Cardiac fibroblast (primary cell): ENCODE results near the gene ETFA.

Source experiments
- DNase-seq, 2 donors: peaks; one replicate each; pipeline versions ENCODE4 v3.0.0 to v3.0.0-alpha.2; 2010; ENCODE audit warnings: low read depth in 2 of 2
- H3K4me3 ChIP-seq, 2 donors: replicated peaks in 1 of 2; 1 replicate in 1 of 2; 2 replicates in 1 of 2; pipeline ENCODE4 v1.5.1; 2011; ENCODE audit warnings: low read depth in 2 of 2, low read length in 2 of 2, mild to moderate bottlenecking in 2 of 2, moderate library complexity in 1 of 2
- TF ChIP-seq, protein P1 (sequence below): IDR thresholded peaks from one replicate; pipeline ENCODE4 v1.5.1; 2011; ENCODE audit warnings: low read depth, mild to moderate bottlenecking, low read length, inconsistent platforms

Gene ETFA

DNA sequence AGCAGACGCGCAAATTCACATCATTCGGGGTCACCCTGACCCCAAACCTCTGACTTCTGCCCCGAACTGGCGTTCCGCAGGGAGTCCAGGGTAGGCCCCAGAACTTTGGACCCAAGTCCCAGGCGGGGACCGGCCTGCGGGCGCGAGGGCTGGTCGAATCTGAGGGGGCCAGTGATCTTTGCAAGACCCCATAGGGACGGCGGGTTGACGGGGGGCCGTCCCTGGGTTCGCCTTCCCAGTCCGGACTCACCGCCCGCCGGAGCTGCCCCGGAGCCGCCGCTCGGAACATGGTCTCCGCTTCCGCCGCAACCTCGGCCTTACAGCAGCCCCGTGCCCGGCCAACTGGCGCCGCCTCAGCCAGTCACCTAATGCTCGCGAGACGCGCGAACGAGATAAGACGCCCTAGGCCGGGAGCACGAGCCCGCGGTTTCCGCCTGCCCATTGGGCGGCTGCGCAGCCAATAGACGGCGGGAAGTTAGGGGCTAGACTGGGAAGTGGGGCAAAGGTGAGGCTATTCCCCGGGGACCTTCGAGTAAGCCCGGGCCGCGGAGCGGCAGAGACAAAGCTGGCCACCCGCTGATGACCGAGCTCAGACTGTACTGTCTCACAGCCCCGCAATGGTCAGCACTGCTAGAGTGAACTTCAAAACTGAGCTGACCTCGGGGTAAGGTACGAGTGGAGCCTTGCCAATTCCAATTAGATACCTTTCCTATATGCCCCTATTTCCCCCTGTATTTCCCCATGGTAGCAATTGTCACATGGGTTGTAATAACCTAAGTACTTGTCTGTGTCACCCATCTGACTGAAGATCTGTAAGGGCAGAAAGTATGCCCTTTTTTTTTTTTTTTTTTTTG lies at the start of gene ETFA:
Gene ETFA (minus strand): TSS at position 370 of the 854 bp plus-strand sequence. CDS start 81 bp downstream, at position 289.
- peak within 1 kb of the TSS; percentile 91 to 95 for H3K4me3 ChIP-seq
- peak; percentile 97 for DNase-seq
- TF ChIP-seq, protein P1, sequence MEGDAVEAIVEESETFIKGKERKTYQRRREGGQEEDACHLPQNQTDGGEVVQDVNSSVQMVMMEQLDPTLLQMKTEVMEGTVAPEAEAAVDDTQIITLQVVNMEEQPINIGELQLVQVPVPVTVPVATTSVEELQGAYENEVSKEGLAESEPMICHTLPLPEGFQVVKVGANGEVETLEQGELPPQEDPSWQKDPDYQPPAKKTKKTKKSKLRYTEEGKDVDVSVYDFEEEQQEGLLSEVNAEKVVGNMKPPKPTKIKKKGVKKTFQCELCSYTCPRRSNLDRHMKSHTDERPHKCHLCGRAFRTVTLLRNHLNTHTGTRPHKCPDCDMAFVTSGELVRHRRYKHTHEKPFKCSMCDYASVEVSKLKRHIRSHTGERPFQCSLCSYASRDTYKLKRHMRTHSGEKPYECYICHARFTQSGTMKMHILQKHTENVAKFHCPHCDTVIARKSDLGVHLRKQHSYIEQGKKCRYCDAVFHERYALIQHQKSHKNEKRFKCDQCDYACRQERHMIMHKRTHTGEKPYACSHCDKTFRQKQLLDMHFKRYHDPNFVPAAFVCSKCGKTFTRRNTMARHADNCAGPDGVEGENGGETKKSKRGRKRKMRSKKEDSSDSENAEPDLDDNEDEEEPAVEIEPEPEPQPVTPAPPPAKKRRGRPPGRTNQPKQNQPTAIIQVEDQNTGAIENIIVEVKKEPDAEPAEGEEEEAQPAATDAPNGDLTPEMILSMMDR, result no peak

DNA sequence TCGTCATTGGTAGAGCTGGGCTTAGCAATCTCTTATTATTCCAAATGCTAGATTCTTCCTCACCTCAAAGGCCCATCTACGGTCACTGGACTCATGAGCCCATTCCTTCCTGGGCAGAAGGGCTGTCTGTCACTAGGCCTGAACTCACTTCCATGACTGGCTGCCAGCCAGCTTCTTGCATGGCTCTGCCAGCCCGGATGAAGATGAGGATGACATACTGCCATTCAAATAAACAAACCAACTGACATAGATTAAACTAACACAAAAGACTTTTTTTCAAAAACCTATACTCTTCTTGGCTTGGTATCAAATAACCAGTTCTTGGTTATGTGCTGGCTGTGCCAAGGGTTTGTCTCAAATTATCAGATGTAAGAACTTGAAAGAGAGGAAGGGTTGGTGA lies 49.1 kb upstream of the ETFA start:
- H3K4me3 ChIP-seq, result no peak overlapping the region
- TF ChIP-seq, protein P1, result no peak
- DNase-seq, result no peak

DNA sequence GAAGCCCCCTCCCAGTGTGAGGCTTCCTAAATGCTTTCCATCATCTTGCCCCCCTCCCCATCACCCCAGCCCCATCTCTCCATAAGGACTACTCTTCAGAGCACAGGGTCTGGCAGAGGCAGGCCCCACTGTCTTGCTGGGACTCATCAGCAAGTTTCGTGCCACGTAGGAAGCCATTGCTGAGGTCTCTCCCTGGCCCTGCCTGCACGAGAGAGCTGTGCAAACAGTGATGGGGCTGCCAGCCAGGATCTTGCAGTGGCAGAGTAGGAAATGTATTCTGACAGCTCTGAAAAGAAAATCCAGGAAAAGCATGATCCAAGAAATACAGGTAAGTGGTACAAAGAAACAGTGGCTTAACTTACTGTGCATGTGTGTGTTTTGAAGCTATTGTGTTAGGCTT lies 47.9 kb upstream of the ETFA start:
- TF ChIP-seq, protein P1, result no peak
- H3K4me3 ChIP-seq, result no peak overlapping the region
- DNase-seq, result no peak

DNA sequence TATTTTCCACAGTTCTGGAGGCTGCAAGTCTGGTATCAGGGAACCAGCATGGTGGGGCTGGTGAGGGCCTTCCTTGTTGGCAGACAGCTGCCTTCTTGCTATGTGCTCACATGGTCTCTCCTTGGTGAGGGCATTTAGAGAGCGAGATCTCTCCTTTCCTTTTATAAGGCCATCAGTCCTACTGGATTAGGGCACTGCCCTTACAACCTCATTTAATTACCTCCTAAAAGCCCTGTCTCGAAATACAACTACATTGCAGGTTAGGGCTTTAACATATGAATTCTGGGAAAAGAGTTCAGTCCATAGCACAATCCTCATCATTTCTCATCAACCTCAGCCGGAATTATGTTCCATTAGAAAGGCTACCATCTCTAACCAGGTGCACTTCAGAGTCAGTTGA lies 47.2 kb upstream of the ETFA start:
- H3K4me3 ChIP-seq, result no peak overlapping the region
- no peak for DNase-seq
- TF ChIP-seq, protein P1, result no peak

DNA sequence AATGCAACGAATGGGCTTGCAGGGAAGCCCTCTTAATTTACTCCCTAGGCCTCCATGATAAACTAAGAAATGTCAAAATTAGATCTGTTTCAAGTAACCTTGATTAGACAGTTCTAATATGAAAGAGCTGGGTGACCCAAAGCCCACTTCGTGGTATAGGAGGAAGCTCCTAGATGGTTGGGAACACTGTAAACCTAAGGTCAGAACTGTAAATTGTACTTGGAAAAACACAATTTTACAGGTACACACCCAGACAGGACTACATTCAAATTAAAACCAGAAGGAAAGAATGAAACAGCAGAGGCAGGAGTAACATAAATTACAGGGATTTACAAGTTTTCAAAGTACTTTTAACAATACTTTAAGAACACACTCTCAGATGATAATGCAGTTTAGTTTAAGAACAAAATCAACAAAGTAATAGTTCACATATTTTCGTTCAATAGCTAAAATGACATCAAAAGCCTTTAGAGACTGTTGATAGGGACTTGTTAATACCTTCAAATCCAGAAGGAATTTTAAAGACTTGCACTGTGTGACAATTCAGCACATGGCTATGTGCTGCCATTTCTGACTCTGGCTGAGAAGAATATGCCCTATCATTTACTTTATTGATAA lies 43.7 kb upstream of the ETFA start:
- H3K4me3 ChIP-seq, result no peak overlapping the region
- DNase-seq, result no peak
- TF ChIP-seq, protein P1, result no peak

DNA sequence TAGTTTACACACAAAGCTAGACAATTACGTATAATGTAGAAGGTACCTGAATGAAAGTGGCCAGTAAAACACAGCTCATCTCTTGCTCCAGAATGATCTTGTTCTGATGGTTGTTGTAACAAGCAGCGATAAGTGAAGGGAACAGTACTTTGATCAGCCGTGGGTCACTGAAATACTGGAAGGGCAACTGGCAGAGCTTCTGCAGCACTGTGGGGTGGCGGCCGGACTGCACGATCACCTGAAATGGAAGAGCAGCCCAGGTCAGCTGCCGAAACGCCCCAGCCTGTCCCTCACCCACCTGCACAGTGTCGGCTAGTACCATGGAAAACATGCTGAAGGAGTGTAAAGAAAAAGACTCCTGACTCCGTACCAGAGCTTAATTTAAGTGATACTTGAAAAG lies 42.6 kb upstream of the ETFA start:
- H3K4me3 ChIP-seq, result no peak overlapping the region
- no peak for DNase-seq
- TF ChIP-seq, protein P1, result no peak
